HG02981 (cell line): ENCODE data around the gene SETBP1.
A peak's percentile ranks its signal among the peaks of the same experiment; 100 is the strongest.

Source experiments
- ATAC-seq: cut with Tn5 transposase; IDR thresholded peaks from one replicate; pipeline ENCODE4 v1.9.1; 2021; ENCODE audit warnings: mild to moderate bottlenecking, moderate library complexity; ENCODE audit not compliant: unreplicated experiment

SETBP1 gene

DNA sequence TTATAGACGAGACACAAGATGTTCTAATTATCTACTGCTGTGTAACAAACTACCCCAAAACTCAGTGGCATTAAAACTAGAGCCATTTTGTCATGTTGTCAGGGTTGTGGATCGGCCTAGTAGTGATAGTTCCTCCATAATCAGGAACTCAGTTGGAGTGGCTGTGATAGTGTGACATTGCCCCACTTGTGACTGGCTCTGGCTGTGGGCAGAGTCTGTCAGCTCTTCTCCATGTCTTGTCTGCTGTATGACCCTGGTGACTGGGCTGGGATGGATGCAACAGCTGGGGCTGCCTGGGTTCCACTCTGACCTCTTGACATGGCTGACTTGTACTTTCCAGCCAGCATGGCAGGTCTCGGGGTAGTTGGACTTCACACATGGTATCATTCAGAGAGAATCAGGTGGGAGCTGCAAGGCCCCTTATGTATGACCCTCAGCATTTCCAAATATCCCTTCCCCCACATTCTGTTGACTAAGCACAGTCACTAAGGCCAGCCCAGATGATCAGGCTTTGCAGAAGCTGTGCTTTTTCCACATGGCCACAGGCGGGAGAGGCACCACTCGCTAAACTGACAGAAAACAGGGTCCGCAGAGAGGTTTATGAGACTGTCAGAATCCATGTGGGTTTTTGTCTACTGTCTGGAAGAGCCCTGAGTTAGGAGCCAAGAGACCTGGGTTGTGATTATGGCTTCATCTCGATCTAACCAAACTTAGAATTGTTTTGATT is 50.3 kb downstream of the SETBP1 start:
- no peak for ATAC-seq

GRCh38 chr18:44731530-44732237 is 51.0 kb downstream of the SETBP1 start:
- peak; percentile 69 for ATAC-seq

GRCh38 chr18:44732238-44732563 is 51.5 kb downstream of the SETBP1 start:
- no peak for ATAC-seq

GRCh38 chr18:44732599-44732998 is 51.9 kb downstream of the SETBP1 start:
- no peak for ATAC-seq

DNA sequence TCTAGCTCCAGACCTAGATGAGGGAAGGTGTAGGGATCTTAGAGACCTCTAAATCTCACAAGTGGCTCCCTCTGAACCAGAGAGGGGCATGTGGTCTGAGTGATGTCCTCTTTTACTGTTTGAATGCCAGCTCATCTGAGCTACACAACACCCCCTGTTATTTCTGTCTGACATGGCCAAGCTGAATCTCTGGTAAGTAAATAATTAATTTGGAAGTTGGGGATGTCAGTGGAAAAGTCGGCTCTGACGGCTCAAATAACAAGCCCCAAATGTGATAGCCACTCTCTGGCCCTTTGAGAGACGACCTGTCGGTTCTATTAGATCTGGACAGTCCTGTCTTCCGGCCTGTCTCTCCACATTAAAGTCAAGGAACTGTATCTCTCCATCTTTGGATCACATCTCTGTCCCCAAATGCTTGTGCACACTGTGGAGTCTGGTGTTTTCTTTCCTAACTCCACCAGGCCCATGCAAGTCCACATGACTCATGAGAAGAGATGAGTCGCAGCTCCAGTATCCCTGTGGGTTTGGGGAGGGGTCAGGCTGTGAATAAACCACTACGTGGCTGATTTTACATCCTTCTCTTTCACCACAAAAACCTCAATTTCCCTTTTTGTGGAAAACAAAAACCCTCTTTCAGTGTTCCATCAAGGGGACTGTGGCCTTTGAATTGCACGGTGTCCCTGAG is 52.5 kb downstream of the SETBP1 start:
- ATAC-seq, result no peak

DNA sequence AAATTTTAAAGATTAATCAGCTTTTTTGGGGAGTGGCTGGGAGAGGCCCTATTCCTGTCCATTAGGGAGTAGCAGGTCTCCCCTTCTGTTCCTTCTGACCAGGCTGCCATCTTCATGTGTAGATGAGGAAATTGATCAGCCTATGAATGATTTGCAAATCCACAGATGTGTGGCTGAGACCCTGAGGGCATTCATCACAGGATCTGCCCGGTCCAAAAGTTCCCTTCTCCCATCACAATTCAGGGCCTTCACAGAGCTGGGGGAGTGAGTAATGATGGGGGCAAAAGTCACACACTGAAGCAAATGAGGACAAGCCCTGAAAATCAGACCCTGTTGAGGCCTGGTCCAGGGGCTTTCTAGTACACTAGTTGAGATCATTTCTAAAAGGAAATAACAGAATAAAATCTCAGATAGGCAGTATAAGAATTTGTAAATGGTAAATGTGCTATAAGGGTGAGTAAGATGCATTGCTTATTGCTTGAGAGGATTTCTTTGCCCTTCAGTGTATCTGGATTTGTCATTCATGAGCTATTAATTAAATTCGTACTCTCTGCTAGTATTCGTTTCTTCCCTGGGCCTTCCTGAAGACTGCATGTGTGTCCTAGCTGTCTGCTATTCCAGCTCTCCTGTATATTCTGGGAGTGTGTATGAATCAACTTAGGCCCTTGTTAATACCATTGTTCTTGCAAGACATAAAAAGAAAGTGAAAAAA is 53.2 kb downstream of the SETBP1 start:
- no peak for ATAC-seq

- no peak for ATAC-seq
Measured at GRCh38 chr18:44735096-44735495, 54.4 kb downstream of the SETBP1 start.

- ATAC-seq, result no peak
Measured at GRCh38 chr18:44736664-44737380, 56.1 kb downstream of the SETBP1 start.

DNA sequence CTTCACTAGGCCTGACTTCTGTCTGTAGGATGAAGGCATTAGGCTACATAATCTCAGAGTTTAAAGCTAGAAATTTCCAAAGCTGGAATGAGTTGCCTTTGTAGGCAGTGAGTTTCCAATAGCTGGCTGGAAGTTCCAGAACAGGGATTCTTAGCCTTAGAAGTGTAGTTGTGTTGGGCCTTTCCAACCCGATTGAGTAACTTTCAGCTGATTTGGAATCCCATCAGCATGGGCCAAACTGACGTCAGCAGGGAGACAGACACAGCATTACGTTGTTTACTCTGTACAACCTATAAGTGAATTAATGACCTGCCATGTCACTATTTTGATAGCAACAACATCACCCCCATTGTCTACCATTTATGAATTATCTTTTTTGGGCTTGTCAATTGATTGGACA is 56.9 kb downstream of the SETBP1 start:
- no peak for ATAC-seq

DNA sequence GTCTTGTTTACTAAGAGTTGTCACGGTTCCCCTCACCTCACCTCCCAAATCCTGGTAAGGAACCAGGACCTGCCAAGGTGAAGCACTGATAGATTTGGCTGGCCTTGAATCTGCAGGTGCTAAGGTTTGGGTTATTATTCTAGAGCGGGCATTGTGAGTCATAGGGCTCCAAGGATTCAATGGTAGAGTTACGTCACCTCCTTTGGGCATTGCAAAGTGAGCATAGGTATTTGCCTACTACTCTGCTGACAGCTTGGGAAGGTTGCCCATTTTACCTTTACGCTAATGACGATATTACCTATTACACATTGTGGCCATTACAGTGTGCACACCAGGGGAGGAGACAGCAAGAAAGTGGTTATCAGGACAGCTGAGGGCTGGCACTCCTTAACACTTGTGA is 59.3 kb downstream of the SETBP1 start:
- no peak for ATAC-seq

- no peak for ATAC-seq
Measured at GRCh38 chr18:44741085-44741484, 60.4 kb downstream of the SETBP1 start.

GRCh38 chr18:44741511-44741910 is 60.8 kb downstream of the SETBP1 start:
- ATAC-seq, result no peak

DNA sequence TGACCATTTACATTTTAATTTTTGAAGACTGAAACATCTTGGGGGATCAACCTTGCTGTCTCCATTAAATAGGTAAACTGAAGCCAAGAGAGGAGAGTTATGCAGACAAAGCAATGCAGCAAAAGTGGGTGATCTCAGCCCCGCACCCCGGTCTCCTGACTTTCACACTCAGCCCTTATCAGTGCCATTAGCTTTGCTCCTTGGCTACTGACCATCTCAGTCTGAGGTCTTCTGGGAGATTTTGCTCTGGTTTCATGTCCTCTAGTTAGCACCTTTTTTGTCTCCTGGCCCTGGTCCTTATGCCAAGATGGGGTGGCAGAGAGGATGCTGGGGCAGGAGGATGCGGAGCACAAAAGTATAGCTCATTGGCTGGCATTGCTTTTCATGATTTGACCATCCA is 61.4 kb downstream of the SETBP1 start:
- no peak for ATAC-seq

- no peak for ATAC-seq
Measured at GRCh38 chr18:44742718-44743311, 62.1 kb downstream of the SETBP1 start.

DNA sequence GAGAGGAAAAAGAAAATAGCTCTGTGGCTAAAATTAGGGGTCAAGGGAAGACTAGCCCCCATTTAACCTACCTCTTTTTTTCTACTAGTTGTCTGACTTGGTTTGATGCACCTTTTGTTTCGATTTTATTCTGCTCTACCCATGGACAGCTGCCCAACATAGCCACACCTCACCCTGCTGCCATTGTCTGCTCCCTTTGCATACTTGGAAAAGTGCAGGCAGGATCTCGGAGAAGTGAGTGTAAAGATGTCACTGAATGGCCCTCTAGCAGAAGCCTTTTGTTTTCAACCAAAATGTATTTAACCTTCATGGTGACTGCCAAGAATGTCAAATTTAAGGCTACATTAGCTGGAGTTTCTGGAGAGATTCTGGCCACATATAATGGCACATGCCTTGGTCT is 62.9 kb downstream of the SETBP1 start:
- no peak for ATAC-seq

DNA sequence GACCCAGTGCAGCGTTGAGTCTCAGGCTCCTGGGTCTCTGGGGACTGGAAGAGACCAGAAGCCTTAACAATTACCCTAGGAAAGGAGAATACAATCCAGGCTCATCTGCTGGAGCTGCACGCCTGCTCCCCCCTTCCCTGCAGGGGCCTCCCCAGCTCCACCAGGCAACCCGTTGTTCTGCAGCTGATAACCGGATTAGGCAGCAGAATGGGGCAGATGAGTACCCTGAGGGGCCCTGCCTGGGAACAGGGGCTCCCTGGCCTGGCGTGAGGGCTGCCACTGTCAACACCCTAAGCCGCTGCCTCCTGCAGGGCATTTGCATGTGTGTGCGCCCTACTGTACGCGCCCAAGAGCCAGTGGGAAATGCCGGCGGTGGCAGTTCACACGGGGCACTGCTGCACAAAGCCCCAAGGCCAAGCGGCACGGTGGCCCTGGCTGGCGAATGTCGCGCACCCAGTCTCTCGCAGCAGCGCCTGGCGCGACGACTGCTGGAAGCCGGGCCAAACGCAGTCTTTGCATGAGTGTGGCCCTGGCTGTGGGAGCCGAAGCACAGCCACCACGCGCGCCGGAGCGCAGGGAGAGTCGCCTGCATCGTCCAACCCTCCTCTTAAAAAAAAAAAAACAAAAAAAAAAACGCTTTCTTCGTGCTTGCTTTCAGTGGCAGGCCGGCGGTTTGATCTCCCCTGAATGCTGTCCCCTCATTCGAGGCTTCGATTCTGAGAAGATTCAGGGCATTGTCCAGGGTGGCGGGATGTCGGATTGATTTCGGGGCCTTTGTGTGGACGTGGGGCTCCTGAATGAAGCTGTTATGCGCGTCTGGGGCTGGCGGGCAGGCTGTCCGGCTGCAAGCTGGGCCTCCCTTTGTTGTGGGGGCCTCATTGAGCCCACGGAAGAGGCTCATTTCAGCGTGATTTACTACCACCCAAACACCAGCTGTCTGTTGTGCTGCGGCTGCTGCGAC is 63.8 kb downstream of the SETBP1 start:
- ATAC-seq, result no peak

DNA sequence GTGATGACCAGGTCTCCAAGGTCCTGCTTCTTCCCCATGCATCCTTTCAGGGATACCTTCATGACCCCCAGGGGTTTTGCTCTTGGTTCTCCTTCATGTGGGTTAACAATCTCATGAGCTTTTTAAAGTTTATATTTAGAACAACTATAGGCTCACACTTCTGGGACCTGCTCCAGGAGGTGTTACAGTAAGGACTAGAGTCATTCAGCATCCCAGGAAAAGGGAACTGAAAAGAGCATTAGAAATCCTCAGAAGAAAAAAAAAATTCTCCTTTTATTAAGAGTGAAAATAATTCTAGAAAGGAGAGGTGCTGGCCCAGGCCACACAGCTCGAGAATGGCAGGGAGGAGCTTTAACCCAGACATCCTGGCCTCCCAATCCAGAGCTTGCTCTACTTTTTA is 66.5 kb downstream of the SETBP1 start:
- ATAC-seq, result no peak

GRCh38 chr18:44748582-44748981 is 67.9 kb downstream of the SETBP1 start:
- no peak for ATAC-seq

GRCh38 chr18:44750774-44751173 is 70.1 kb downstream of the SETBP1 start:
- ATAC-seq, result no peak
